Measurements from ENCODE around the gene MPP4. TPM values are rescaled to one million over a fixed set of nuclear protein-coding genes. Genes with fewer than 3 reads are reported as not detected.
"Not testable (repeated sequence)": the region's sequence is repeated elsewhere in the genome, so short reads cannot be mapped to it uniquely, and the experiment has no call there.

The MPP4 gene
- total RNA-seq, 2 donors from 2014 or later = 5.5 TPM; not detected in 1

DNA sequence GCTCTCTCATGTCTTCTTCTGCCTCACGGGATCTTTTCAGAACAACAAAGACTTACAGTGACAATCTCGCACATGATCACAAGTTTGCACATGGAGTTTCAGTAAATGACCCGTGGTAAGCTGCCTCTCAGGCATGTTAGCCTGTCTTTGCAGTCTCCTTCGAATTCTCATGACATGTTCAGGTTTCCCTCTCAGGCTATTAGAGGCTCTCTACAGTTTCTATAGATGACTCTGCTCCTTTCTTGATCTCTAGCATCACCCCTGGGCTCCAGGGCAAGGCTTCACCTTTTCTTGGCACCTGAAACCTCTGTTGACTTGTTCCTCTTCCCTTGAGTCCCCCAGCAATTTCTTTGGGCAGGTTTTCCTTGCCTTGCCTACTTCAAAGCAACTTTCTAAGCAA lies 23.0 kb downstream of the MPP4 start:
- H3K4me3 ChIP-seq = no peak overlapping the region
- ATAC-seq (ENCODE audit: insufficient number of reproducible peaks, low FRiP score, low read depth) (no peak), DNase-seq (ENCODE audit: low spot score) (no peak)
- H3K27me3 ChIP-seq (replicated peaks; ENCODE audit: insufficient read depth) = no peaks in the 10 kb centered on the region
- TF ChIP-seq, protein P1, sequence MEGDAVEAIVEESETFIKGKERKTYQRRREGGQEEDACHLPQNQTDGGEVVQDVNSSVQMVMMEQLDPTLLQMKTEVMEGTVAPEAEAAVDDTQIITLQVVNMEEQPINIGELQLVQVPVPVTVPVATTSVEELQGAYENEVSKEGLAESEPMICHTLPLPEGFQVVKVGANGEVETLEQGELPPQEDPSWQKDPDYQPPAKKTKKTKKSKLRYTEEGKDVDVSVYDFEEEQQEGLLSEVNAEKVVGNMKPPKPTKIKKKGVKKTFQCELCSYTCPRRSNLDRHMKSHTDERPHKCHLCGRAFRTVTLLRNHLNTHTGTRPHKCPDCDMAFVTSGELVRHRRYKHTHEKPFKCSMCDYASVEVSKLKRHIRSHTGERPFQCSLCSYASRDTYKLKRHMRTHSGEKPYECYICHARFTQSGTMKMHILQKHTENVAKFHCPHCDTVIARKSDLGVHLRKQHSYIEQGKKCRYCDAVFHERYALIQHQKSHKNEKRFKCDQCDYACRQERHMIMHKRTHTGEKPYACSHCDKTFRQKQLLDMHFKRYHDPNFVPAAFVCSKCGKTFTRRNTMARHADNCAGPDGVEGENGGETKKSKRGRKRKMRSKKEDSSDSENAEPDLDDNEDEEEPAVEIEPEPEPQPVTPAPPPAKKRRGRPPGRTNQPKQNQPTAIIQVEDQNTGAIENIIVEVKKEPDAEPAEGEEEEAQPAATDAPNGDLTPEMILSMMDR (IDR thresholded peaks at IDR 0.05) = no peak
- no peaks in the 10 kb centered on the region for H3K9me3 ChIP-seq
- H3K4me1 ChIP-seq (ENCODE audit: control insufficient read depth in 1 of 2, low read depth in 2 of 2) = no peaks in the 10 kb centered on the region
- H3K36me3 ChIP-seq = no peaks in the 10 kb centered on the region
- no peak overlapping the region for H3K27ac ChIP-seq

DNA sequence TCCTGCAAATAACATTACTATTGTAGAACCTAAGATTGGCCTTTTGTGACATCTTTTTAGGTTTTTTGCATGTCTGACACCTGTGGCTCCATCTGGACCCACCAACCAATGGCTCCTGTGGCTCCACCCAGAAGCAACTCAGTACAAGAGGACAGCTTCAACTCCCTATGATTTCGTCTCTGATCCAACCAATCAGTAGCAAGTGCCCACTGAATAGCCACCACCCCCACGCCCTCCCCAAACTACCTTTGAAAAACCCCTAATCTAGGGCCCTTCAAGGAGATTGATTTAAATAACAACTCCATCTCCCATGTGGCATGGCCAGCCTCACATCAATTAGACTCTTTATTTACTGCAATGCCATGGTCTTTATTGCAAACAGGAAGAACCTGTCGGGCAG lies 23.6 kb downstream of the MPP4 start:
- no peak overlapping the region for H3K27ac ChIP-seq
- no peaks in the 10 kb centered on the region for H3K36me3 ChIP-seq
- TF ChIP-seq, protein P1 (IDR thresholded peaks at IDR 0.05) = no peak
- ATAC-seq (ENCODE audit: insufficient number of reproducible peaks, low FRiP score, low read depth) (no peak), DNase-seq (ENCODE audit: low spot score) (no peak)
- no peaks in the 10 kb centered on the region for H3K27me3 ChIP-seq (replicated peaks; ENCODE audit: insufficient read depth)
- no peak overlapping the region for H3K4me3 ChIP-seq
- no peaks in the 10 kb centered on the region for H3K4me1 ChIP-seq (ENCODE audit: control insufficient read depth in 1 of 2, low read depth in 2 of 2)
- no peaks in the 10 kb centered on the region for H3K9me3 ChIP-seq

DNA sequence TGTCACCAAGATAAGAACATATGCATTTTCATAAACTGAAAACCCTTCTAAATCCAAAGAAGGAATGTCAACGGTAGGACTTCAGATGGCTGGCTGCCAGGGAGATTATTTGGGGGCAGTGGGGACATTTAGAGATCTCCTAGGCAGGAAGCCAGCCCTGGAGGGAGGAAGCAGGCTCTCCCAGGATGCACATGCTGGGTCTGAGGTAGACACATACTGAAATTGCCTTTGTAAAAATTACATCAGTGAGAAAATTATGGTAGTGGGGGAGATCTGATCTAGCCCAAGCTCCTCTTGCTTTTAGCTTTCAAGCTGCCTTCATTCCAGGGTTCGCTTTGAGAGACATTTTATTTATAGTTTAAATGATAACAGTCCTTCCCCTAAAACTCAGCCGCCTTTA lies 24.1 kb downstream of the MPP4 start:
- H3K36me3 ChIP-seq = no peaks in the 10 kb centered on the region
- H3K27ac ChIP-seq = no peak overlapping the region
- H3K9me3 ChIP-seq = no peaks in the 10 kb centered on the region
- ATAC-seq (ENCODE audit: insufficient number of reproducible peaks, low FRiP score, low read depth) = no peak
- TF ChIP-seq, protein P1 (IDR thresholded peaks at IDR 0.05) = no peak
- no peaks in the 10 kb centered on the region for H3K27me3 ChIP-seq (replicated peaks; ENCODE audit: insufficient read depth)
- no peaks in the 10 kb centered on the region for H3K4me1 ChIP-seq (ENCODE audit: control insufficient read depth in 1 of 2, low read depth in 2 of 2)
- DNase-seq (ENCODE audit: low spot score) = no peak
- no peak overlapping the region for H3K4me3 ChIP-seq

DNA sequence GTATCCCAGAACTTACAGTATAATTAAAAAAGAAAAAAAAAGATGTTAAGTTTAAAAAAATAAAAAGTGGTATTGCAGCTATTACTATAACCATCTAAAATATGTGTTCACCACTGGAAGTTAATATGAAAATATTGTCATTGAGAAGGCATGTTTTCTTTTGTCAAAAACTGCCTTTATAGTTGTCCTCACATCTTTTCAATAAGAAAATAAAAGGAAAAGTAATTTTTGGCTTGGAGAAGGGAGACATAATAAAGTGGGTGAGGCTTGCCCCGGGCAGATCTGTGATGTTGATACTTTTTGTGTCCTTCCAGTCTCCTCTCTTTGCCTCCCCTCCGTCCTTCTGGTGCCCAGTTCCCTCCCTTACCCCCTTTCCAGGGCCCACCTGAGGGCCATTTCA lies 24.9 kb downstream of the MPP4 start:
- ATAC-seq (ENCODE audit: insufficient number of reproducible peaks, low FRiP score, low read depth) (no peak), DNase-seq (ENCODE audit: low spot score) (no peak)
- Histone ChIP-seq H3K36me3 (no peaks in the 10 kb centered on the region), H3K9me3 (no peaks in the 10 kb centered on the region), H3K4me1 (ENCODE audit: control insufficient read depth in 1 of 2, low read depth in 2 of 2) (no peaks in the 10 kb centered on the region), H3K27ac (no peak overlapping the region), H3K4me3 (no peak overlapping the region), H3K27me3 (replicated peaks; ENCODE audit: insufficient read depth) (no peaks in the 10 kb centered on the region)
- TF ChIP-seq, protein P1 (IDR thresholded peaks at IDR 0.05) = no peak

DNA sequence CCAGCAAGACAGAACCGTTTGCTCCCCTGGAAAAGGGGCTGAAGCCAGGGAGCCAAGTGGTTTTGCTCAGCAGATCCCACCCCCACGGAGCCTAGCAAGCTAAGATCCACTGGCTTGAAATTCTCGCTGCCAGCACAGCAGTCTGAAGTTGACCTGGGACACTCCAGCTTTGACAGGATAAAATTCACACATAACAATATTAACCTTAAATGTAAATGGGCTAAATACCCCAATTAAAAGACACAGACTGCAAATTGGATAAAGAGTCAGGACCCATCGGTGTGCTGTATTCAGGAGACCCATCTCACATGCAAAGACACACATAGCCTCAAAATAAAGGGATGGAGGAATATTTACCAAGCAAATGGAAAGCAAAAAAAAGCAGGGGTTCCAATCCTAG lies 27.2 kb downstream of the MPP4 start:
- H3K9me3 ChIP-seq; H3K4me3 ChIP-seq; H3K4me1 ChIP-seq (ENCODE audit: control insufficient read depth in 1 of 2, low read depth in 2 of 2); H3K36me3 ChIP-seq; ATAC-seq (ENCODE audit: insufficient number of reproducible peaks, low FRiP score, low read depth); H3K27ac ChIP-seq; H3K27me3 ChIP-seq (replicated peaks; ENCODE audit: insufficient read depth); DNase-seq (ENCODE audit: low spot score): not testable (repeated sequence)

DNA sequence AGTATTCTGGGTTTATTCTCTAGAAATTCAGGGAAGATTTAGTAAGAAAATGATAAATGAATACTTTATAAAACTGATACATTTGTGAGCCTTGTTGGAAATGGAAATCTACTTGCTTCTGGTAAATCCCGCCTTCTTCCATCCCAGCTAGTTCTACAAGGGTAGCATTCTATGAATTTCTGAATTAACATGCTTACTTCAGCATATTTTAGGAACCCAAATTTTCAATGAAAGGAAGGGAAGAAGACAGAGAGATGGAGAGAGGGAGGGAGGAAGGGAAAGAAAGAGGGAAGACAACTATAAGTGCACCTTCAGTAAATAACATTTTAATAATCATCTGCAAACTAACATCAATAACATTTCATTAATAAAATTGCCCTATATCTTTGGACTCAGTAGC lies 28.6 kb downstream of the MPP4 start:
- ATAC-seq (ENCODE audit: insufficient number of reproducible peaks, low FRiP score, low read depth) (no peak), DNase-seq (ENCODE audit: low spot score) (no peak)
- TF ChIP-seq, protein P1 (IDR thresholded peaks at IDR 0.05) = no peak
- no peaks in the 10 kb centered on the region for H3K9me3 ChIP-seq
- H3K4me1 ChIP-seq (ENCODE audit: control insufficient read depth in 1 of 2, low read depth in 2 of 2) = no peaks in the 10 kb centered on the region
- no peak overlapping the region for H3K4me3 ChIP-seq
- H3K36me3 ChIP-seq = no peaks in the 10 kb centered on the region
- no peak overlapping the region for H3K27ac ChIP-seq
- H3K27me3 ChIP-seq (replicated peaks; ENCODE audit: insufficient read depth) = no peaks in the 10 kb centered on the region

Measured in thoracic aorta (tissue), 2 donors.